Measurements from ENCODE around the gene CACNA2D1.

DNA sequence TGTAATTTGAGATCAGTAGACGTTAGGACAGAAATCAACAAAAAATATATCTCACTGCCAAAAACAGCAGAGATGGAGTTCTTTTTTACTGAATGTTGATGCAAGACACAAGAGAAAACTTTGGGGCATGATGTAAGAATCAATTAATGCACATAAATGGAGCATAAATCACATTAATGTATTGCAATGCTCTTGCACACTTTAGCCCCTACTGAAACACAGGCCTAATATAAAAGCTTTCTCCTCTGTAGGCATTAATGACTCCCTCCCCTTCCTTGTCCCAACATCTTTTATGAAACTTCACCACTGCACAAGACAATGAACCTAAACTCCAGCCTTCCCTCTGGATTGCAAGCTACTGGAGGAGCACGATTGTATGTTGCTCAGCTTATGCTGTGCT is 58.8 kb downstream of the CACNA2D1 start:
- no peak for TF ChIP-seq PHF8 (IDR thresholded peaks at IDR 0.05; ENCODE audit: borderline replicate concordance, low read depth)
- no peak for TF ChIP-seq CTCF (IDR thresholded peaks at IDR 0.05)
- no peak for TF ChIP-seq ESRRA (IDR thresholded peaks at IDR 0.05; ENCODE audit: borderline replicate concordance, low read length)
- TF ChIP-seq CBX2 (IDR thresholded peaks at IDR 0.05; ENCODE audit: borderline replicate concordance, low read depth): no peak
- no peak for TF ChIP-seq POLR2A (IDR thresholded peaks at IDR 0.05; ENCODE audit: low read length)
- TF ChIP-seq RFX5 (IDR thresholded peaks at IDR 0.05): no peak
- TF ChIP-seq CEBPB (IDR thresholded peaks at IDR 0.05): no peak
